ENCODE measurements around the gene CAPN12. TPM values are rescaled to one million over a fixed set of nuclear protein-coding genes. Genes with fewer than 3 reads are reported as not detected.

Gene CAPN12
- total RNA-seq, 2 donors from 2014 or later, result 5.2 to 5.7 TPM

DNA sequence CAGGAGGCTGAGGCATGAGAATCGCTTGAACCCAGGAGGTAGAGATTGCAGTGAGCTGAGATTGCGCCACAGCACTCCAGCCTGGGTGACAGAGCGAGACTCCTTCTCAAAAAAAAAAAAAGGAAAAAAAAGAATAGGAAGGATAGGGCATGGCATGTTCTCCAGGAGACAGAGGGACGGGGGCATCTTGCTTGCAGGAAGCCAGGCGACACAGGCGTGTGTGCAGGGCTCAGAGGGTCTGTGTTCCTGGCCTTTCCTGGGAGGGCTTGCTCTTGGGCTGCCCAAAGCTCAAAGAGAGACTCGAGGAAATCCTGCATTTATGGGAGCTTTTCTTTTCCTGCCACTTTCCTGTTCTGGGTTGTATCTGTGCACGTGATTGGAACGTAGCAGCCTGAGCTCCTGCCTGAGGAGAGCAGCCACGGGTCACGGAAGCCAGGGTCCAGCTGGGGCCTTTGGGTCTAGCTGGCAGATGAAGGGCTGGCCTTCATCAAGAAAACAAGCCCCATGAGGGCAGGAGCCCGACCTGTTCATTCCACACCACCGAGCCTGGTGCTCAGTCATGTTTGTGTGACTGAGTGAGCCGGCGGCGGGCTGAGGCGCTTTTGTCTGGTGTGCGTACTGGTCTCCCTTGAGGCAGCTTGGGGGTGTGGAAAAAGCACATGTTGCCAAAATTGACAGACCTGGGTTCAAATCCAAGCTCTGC is 44.5 kb downstream of the CAPN12 start:
- no peak for DNase-seq
- intact Hi-C loops (cut with DNase I), result no loop called here
- TF ChIP-seq, protein P1, sequence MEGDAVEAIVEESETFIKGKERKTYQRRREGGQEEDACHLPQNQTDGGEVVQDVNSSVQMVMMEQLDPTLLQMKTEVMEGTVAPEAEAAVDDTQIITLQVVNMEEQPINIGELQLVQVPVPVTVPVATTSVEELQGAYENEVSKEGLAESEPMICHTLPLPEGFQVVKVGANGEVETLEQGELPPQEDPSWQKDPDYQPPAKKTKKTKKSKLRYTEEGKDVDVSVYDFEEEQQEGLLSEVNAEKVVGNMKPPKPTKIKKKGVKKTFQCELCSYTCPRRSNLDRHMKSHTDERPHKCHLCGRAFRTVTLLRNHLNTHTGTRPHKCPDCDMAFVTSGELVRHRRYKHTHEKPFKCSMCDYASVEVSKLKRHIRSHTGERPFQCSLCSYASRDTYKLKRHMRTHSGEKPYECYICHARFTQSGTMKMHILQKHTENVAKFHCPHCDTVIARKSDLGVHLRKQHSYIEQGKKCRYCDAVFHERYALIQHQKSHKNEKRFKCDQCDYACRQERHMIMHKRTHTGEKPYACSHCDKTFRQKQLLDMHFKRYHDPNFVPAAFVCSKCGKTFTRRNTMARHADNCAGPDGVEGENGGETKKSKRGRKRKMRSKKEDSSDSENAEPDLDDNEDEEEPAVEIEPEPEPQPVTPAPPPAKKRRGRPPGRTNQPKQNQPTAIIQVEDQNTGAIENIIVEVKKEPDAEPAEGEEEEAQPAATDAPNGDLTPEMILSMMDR (IDR thresholded peaks at IDR 0.05), result no peak
- Histone ChIP-seq H3K9ac (ENCODE audit: low read depth in 2 of 2, low read length in 2 of 2) (peak overlapping the region in 1 of 2 donors; percentile 7), H3K9me3 (no peaks in the 10 kb centered on the region), H3K4me1 (peaks cover 4% of the 10 kb centered on the region), H3K27ac (peak overlapping the region; percentile 14), H3K4me3 (no peak overlapping the region), H3K27me3 (no peaks in the 10 kb centered on the region), H3K36me3 (peaks cover 18% of the 10 kb centered on the region)

DNA sequence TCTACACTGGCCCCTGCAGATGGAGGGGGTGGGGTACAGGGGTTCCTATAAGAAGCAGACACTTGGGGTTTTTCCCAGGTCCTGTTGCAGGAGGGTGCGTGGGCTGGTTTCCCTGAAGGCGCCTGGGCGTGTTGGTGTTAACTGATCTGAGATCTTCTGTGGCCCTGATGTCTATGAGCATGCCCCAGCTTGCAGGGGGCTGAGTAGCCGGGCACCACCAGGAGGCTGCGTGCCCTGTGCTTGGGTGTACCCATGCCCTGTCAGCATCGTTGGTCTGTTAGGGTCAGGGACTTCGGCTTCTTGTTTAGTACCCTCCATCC is 45.3 kb downstream of the CAPN12 start:
- Histone ChIP-seq H3K36me3 (peaks cover 15% of the 10 kb centered on the region), H3K27me3 (no peaks in the 10 kb centered on the region), H3K9ac (ENCODE audit: low read depth in 2 of 2, low read length in 2 of 2) (no peak overlapping the region), H3K4me1 (peaks cover 5% of the 10 kb centered on the region), H3K27ac (peak overlapping the region; percentile 14), H3K4me3 (no peak overlapping the region), H3K9me3 (no peaks in the 10 kb centered on the region)
- DNase-seq, result no peak
- intact Hi-C loops (cut with DNase I), result no loop called here
- TF ChIP-seq, protein P1 (IDR thresholded peaks at IDR 0.05), result no peak

DNA sequence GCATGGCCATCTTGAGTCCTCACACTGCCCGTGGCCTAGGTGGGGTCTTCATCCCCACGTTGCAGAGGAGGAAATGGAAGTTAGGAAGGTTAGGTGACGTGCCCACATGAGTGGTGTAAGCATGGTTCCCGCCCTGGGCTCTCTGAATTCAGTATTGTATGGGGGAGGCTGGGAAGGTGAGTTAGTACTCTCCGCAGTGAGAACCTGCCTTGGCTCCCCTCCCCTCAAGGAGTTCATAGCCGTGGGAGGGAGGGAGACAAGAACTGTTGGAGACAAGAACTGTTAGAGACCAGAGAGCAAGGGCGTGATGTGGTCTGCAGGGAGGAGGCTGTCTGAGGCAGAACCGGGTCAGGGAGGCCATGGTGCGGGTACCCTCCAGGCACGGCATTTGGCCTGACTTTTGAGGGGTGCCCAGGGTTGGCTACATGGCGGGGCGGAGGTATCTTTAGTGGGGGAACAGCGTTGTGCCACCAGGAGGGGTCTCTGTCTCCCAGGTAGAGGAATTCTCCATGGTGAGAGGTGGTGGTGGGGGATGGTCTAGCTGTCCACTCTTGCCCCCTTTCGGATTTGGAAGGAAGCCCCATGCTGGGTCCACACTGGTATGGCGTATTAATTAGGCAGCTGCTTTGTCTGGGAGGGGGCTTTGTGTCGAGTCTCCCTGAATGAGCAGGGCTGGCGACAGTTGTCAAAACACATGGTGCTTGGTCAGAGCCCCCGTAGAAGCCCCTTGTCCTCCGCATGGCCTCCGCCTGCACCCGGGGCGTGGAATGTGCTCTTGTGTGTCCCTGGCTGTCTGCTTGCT is 45.8 kb downstream of the CAPN12 start:
- H3K27me3 ChIP-seq, result no peaks in the 10 kb centered on the region
- H3K9me3 ChIP-seq, result no peaks in the 10 kb centered on the region
- peaks cover 9% of the 10 kb centered on the region for H3K36me3 ChIP-seq
- no peak for DNase-seq
- peaks cover 10% of the 10 kb centered on the region for H3K4me1 ChIP-seq
- no peak overlapping the region for H3K27ac ChIP-seq
- intact Hi-C loops (cut with DNase I), result no loop called here
- TF ChIP-seq, protein P1 (IDR thresholded peaks at IDR 0.05), result no peak
- H3K4me3 ChIP-seq, result no peak overlapping the region
- no peak overlapping the region for H3K9ac ChIP-seq (ENCODE audit: low read depth in 2 of 2, low read length in 2 of 2)

DNA sequence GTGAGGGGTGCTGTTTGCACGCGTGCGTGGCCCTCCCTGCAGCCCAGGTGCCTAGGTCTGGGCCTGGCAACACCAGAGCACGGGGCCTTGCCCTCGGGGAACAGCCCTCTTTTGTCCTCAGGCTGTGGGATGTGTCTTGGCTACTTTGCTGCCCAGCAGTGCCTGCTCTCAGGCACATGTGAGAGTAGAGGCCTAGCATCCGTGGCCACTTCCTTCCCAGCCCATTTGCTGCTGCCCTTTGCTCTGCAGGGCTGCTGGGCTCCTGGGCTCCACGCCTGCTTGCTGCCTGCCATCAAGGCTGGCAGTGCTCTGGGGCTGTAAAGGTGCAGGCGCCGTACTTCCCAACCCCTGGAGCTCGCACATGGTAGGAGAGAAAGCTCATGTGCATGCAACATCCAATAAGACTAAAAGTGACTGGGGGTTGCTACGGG is 46.6 kb downstream of the CAPN12 start:
- Histone ChIP-seq H3K27ac (no peak overlapping the region), H3K9ac (ENCODE audit: low read depth in 2 of 2, low read length in 2 of 2) (peak overlapping the region in 1 of 2 donors; percentile 28), H3K4me3 (no peak overlapping the region), H3K9me3 (no peaks in the 10 kb centered on the region), H3K27me3 (no peaks in the 10 kb centered on the region), H3K36me3 (peaks cover 6% of the 10 kb centered on the region), H3K4me1 (peaks cover 17% of the 10 kb centered on the region)
- no peak for DNase-seq
- intact Hi-C loops (cut with DNase I), result no loop called here
- TF ChIP-seq, protein P1 (IDR thresholded peaks at IDR 0.05), result no peak

DNA sequence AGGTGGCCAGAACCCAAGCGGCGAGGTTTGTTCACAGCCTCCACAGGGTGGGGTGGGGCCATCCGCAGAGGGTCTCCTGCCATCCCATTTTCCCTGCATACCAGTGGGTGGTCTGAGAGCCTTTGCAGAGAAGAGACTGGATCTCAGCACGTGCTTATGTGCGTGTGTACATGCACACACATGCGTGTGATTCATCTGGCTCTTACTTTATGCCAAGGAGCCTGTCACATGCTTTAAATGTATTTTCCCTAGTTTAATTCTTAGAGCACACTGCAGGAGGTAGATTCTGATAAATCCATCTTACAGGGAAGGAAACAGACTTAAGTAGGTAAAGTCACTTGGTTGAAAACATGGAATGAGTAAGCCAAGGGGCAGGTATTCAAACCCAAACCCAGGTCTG is 47.1 kb downstream of the CAPN12 start:
- TF ChIP-seq, protein P1 (IDR thresholded peaks at IDR 0.05), result no peak
- Histone ChIP-seq H3K27ac (no peak overlapping the region), H3K4me3 (no peak overlapping the region), H3K27me3 (no peaks in the 10 kb centered on the region), H3K36me3 (peaks cover 1% of the 10 kb centered on the region), H3K9me3 (no peaks in the 10 kb centered on the region), H3K9ac (ENCODE audit: low read depth in 2 of 2, low read length in 2 of 2) (peak overlapping the region in 1 of 2 donors; percentile 28), H3K4me1 (peaks cover 20% of the 10 kb centered on the region)
- DNase-seq, result no peak
- intact Hi-C loops (cut with DNase I), result no loop called here
